ENCODE measurements around the gene TFEB.

The TFEB gene

DNA sequence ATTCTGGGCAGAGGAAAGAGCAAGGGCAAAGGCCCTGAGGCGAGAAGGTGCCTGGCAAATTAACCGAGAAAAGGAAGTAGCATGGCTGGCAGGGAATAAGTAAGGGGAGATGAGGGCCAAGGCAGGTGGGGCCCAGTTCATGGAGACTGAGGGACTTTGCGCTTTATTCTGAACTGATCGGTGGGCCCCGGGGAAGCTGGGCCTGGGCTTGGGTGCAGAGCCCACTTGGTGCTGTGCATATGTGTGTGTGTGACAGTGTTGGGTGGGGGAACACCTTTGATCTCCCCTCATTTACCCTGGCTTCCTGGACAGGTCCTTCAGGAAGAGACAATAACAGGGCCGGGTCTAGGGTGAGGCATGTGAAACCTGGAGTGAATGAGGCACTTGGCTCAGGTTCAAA, 100.0 kb downstream of the TFEB start:
- Histone ChIP-seq H3K79me2 (ENCODE audit: control insufficient read depth, low read length) (no peaks in the 10 kb centered on the region), H3K36me3 (ENCODE audit: control insufficient read depth, low read length) (no peaks in the 10 kb centered on the region), H4K20me1 (ENCODE audit: control insufficient read depth, insufficient read depth, low read depth, low read length) (no peaks in the 10 kb centered on the region), H3K9me2 (replicated peaks; ENCODE audit: control insufficient read depth, low read length) (no peaks in the 10 kb centered on the region), H3F3A (ENCODE audit: control insufficient read depth, insufficient read depth) (no peaks in the 10 kb centered on the region), H3K4me1 (ENCODE audit: control insufficient read depth, low read length) (no peaks in the 10 kb centered on the region), H3K27me3 (ENCODE audit: control insufficient read depth, low read length) (peaks cover 47% of the 10 kb centered on the region), H3K9me3 (ENCODE audit: control insufficient read depth, insufficient read depth, low read length) (no peaks in the 10 kb centered on the region), H3K4me2 (ENCODE audit: low read length) (no peak overlapping the region), H3K4me3 (ENCODE audit: low read length) (no peak overlapping the region), H3K27ac (ENCODE audit: low read depth, low read length) (no peak overlapping the region)
- TF ChIP-seq, protein P1, sequence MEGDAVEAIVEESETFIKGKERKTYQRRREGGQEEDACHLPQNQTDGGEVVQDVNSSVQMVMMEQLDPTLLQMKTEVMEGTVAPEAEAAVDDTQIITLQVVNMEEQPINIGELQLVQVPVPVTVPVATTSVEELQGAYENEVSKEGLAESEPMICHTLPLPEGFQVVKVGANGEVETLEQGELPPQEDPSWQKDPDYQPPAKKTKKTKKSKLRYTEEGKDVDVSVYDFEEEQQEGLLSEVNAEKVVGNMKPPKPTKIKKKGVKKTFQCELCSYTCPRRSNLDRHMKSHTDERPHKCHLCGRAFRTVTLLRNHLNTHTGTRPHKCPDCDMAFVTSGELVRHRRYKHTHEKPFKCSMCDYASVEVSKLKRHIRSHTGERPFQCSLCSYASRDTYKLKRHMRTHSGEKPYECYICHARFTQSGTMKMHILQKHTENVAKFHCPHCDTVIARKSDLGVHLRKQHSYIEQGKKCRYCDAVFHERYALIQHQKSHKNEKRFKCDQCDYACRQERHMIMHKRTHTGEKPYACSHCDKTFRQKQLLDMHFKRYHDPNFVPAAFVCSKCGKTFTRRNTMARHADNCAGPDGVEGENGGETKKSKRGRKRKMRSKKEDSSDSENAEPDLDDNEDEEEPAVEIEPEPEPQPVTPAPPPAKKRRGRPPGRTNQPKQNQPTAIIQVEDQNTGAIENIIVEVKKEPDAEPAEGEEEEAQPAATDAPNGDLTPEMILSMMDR (IDR thresholded peaks at IDR 0.05; ENCODE audit: low read depth, low read length, poor library complexity, severe bottlenecking), result no peak
- TF ChIP-seq EZH2phosphoT487 (IDR thresholded peaks at IDR 0.05; ENCODE audit: borderline replicate concordance, low read length), result no peak

DNA sequence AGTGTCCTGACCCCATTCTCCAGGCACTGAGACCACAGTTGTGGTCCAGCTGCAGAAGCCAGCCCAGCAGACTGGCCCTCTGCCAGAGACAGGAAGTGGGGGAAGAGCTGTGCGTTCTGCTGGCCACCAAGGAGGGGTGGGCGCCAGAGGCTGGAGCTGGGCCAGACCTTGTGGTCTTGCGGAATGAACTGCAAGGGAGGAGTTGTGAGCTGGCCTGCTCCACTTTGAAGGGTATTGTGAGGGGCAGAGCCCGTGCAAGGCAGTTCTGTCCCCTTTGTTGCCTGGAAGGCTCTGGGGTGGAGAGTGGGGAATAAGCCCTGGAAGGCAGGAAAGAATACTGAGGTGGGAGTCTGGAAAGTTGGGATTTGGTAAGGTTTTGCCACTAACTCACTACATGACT, 100.8 kb downstream of the TFEB start:
- no peaks in the 10 kb centered on the region for H4K20me1 ChIP-seq (ENCODE audit: control insufficient read depth, insufficient read depth, low read depth, low read length)
- H3K4me1 ChIP-seq (ENCODE audit: control insufficient read depth, low read length), result no peaks in the 10 kb centered on the region
- no peak overlapping the region for H3K4me3 ChIP-seq (ENCODE audit: low read length)
- H3K27me3 ChIP-seq (ENCODE audit: control insufficient read depth, low read length), result peaks cover 44% of the 10 kb centered on the region
- no peaks in the 10 kb centered on the region for H3K36me3 ChIP-seq (ENCODE audit: control insufficient read depth, low read length)
- H3F3A ChIP-seq (ENCODE audit: control insufficient read depth, insufficient read depth), result no peaks in the 10 kb centered on the region
- TF ChIP-seq EZH2phosphoT487 (IDR thresholded peaks at IDR 0.05; ENCODE audit: borderline replicate concordance, low read length), result no peak
- TF ChIP-seq, protein P1 (IDR thresholded peaks at IDR 0.05; ENCODE audit: low read depth, low read length, poor library complexity, severe bottlenecking), result no peak
- no peaks in the 10 kb centered on the region for H3K9me2 ChIP-seq (replicated peaks; ENCODE audit: control insufficient read depth, low read length)
- no peaks in the 10 kb centered on the region for H3K79me2 ChIP-seq (ENCODE audit: control insufficient read depth, low read length)
- H3K4me2 ChIP-seq (ENCODE audit: low read length), result no peak overlapping the region
- no peak overlapping the region for H3K27ac ChIP-seq (ENCODE audit: low read depth, low read length)
- no peaks in the 10 kb centered on the region for H3K9me3 ChIP-seq (ENCODE audit: control insufficient read depth, insufficient read depth, low read length)

All from DOHH2 (cell line).